ENCODE measurements around the gene KCNIP3. TPM values are rescaled to one million over a fixed set of nuclear protein-coding genes. Genes with fewer than 3 reads are reported as not detected.
A peak's percentile ranks its signal among the peaks of the same experiment; 100 is the strongest.
"Not testable (repeated sequence)": the region's sequence is repeated elsewhere in the genome, so short reads cannot be mapped to it uniquely, and the experiment has no call there.

KCNIP3 gene
- total RNA-seq, result not detected

- Mint-ChIP-seq H3K4me1 (no peaks in the 10 kb centered on the region), H3K27me3 (no peaks in the 10 kb centered on the region), H3K9me3 (peaks cover under 1% of the 10 kb centered on the region), H3K27ac (no peak within 1 kb of the TSS), H3K4me3 (no peak within 1 kb of the TSS), H3K36me3 (ENCODE audit: low read depth) (no peaks in the 10 kb centered on the region)
- no peak for DNase-seq
- CTCF ChIA-PET, result no interaction called here
- POLR2A ChIA-PET, result no interaction called here
Measured at GRCh38 chr2:95296880-95297487, at the start of gene KCNIP3. Gene KCNIP3 (plus strand): TSS chr2:95297347. CDS start chr2:95297439, 92 bp downstream.

GRCh38 chr2:95258271-95258670 lies 38.9 kb upstream of the KCNIP3 start:
- no peak for DNase-seq
- ChIA-PET CTCF (no interaction called here), POLR2A (no interaction called here)
- Mint-ChIP-seq H3K27ac (no peak overlapping the region), H3K4me1 (no peaks in the 10 kb centered on the region), H3K27me3 (no peaks in the 10 kb centered on the region), H3K36me3 (ENCODE audit: low read depth) (peaks cover 2% of the 10 kb centered on the region), H3K4me3 (no peak overlapping the region), H3K9me3 (peaks cover 22% of the 10 kb centered on the region)

GRCh38 chr2:95260028-95261023 lies 36.8 kb upstream of the KCNIP3 start:
- Mint-ChIP-seq H3K27ac (no peak overlapping the region), H3K36me3 (ENCODE audit: low read depth) (peaks cover 2% of the 10 kb centered on the region)
- CTCF ChIA-PET, result no interaction called here

GRCh38 chr2:95261602-95262001 lies 35.5 kb upstream of the KCNIP3 start:
- H3K9me3 Mint-ChIP-seq, result peaks cover 19% of the 10 kb centered on the region
- H3K4me3 Mint-ChIP-seq, result no peak overlapping the region
- DNase-seq, result peak; percentile 11
- no peaks in the 10 kb centered on the region for H3K4me1 Mint-ChIP-seq
- H3K27ac Mint-ChIP-seq, result no peak overlapping the region
- H3K27me3 Mint-ChIP-seq, result no peaks in the 10 kb centered on the region
- ChIA-PET POLR2A (no interaction called here), CTCF (no interaction called here)
- peaks cover 2% of the 10 kb centered on the region for H3K36me3 Mint-ChIP-seq (ENCODE audit: low read depth)

More at GRCh38 chr2:95260028-95261023, 36.8 kb upstream of the KCNIP3 start:
- Mint-ChIP-seq H3K4me3 (no peak overlapping the region), H3K9me3 (peaks cover 22% of the 10 kb centered on the region), H3K4me1 (no peaks in the 10 kb centered on the region), H3K27me3 (no peaks in the 10 kb centered on the region)
- POLR2A ChIA-PET, result no interaction called here
- DNase-seq, result no peak

- Mint-ChIP-seq H3K9me3 (peaks cover 17% of the 10 kb centered on the region), H3K4me3 (no peak overlapping the region), H3K27ac (no peak overlapping the region), H3K36me3 (ENCODE audit: low read depth) (peaks cover 2% of the 10 kb centered on the region), H3K4me1 (no peaks in the 10 kb centered on the region), H3K27me3 (no peaks in the 10 kb centered on the region)
- DNase-seq, result no peak
- POLR2A ChIA-PET, result no interaction called here
- CTCF ChIA-PET, result no interaction called here
Measured at GRCh38 chr2:95262896-95263542, 34.1 kb upstream of the KCNIP3 start.

- POLR2A ChIA-PET, result no interaction called here
- Mint-ChIP-seq H3K4me3 (no peak overlapping the region), H3K9me3 (peaks cover 4% of the 10 kb centered on the region), H3K4me1 (no peaks in the 10 kb centered on the region), H3K27me3 (no peaks in the 10 kb centered on the region), H3K27ac (no peak overlapping the region), H3K36me3 (ENCODE audit: low read depth) (peaks cover 2% of the 10 kb centered on the region)
- DNase-seq, result no peak
- CTCF ChIA-PET, result no interaction called here
Measured at GRCh38 chr2:95264624-95265023, 32.5 kb upstream of the KCNIP3 start.

- H3K27ac Mint-ChIP-seq, result no peak overlapping the region
- peaks cover 2% of the 10 kb centered on the region for H3K9me3 Mint-ChIP-seq
- H3K27me3 Mint-ChIP-seq, result no peaks in the 10 kb centered on the region
- H3K36me3 Mint-ChIP-seq (ENCODE audit: low read depth), result peaks cover 2% of the 10 kb centered on the region
- ChIA-PET POLR2A (no interaction called here), CTCF (no interaction called here)
- H3K4me3 Mint-ChIP-seq, result no peak overlapping the region
- DNase-seq, result peak; percentile 7
- H3K4me1 Mint-ChIP-seq, result no peaks in the 10 kb centered on the region
Measured at GRCh38 chr2:95265182-95265581, 32.0 kb upstream of the KCNIP3 start.

- Mint-ChIP-seq H3K4me1 (no peaks in the 10 kb centered on the region), H3K27me3 (no peaks in the 10 kb centered on the region), H3K4me3 (no peak overlapping the region), H3K9me3 (no peaks in the 10 kb centered on the region), H3K36me3 (ENCODE audit: low read depth) (no peaks in the 10 kb centered on the region), H3K27ac (no peak overlapping the region)
- CTCF ChIA-PET, result no interaction called here
- no peak for DNase-seq
- POLR2A ChIA-PET, result no interaction called here
Measured at GRCh38 chr2:95266781-95267430, 30.2 kb upstream of the KCNIP3 start.

- no peaks in the 10 kb centered on the region for H3K4me1 Mint-ChIP-seq
- no peak overlapping the region for H3K27ac Mint-ChIP-seq
- CTCF ChIA-PET, result no interaction called here
- POLR2A ChIA-PET, result no interaction called here
- H3K4me3 Mint-ChIP-seq, result no peak overlapping the region
- no peaks in the 10 kb centered on the region for H3K36me3 Mint-ChIP-seq (ENCODE audit: low read depth)
- no peaks in the 10 kb centered on the region for H3K9me3 Mint-ChIP-seq
- DNase-seq, result no peak
- no peaks in the 10 kb centered on the region for H3K27me3 Mint-ChIP-seq
Measured at GRCh38 chr2:95267458-95268210, 29.5 kb upstream of the KCNIP3 start.

- Mint-ChIP-seq H3K9me3 (no peaks in the 10 kb centered on the region), H3K27ac (no peak overlapping the region), H3K36me3 (ENCODE audit: low read depth) (no peaks in the 10 kb centered on the region), H3K4me3 (no peak overlapping the region), H3K27me3 (no peaks in the 10 kb centered on the region), H3K4me1 (no peaks in the 10 kb centered on the region)
- POLR2A ChIA-PET, result no interaction called here
- DNase-seq, result peak; percentile 13
- CTCF ChIA-PET, result no interaction called here
Measured at GRCh38 chr2:95268211-95269035, 28.7 kb upstream of the KCNIP3 start.

- no peaks in the 10 kb centered on the region for H3K9me3 Mint-ChIP-seq
- DNase-seq, result no peak
- H3K27ac Mint-ChIP-seq, result no peak overlapping the region
- H3K27me3 Mint-ChIP-seq, result no peaks in the 10 kb centered on the region
- POLR2A ChIA-PET, result no interaction called here
- H3K36me3 Mint-ChIP-seq (ENCODE audit: low read depth), result no peaks in the 10 kb centered on the region
- H3K4me3 Mint-ChIP-seq, result no peak overlapping the region
- CTCF ChIA-PET, result no interaction called here
- H3K4me1 Mint-ChIP-seq, result no peaks in the 10 kb centered on the region
Measured at GRCh38 chr2:95269036-95269680, 28.0 kb upstream of the KCNIP3 start.

- H3K27ac Mint-ChIP-seq; DNase-seq; H3K9me3 Mint-ChIP-seq; CTCF ChIA-PET; H3K4me3 Mint-ChIP-seq; H3K36me3 Mint-ChIP-seq (ENCODE audit: low read depth); POLR2A ChIA-PET; H3K27me3 Mint-ChIP-seq; H3K4me1 Mint-ChIP-seq: not testable (repeated sequence)
Measured at GRCh38 chr2:95269745-95270144, 27.4 kb upstream of the KCNIP3 start.

All from activated CD4-positive, alpha-beta memory T cell treated with anti-CD3 and anti-CD28 coated beads, Interleukin-2, amount 10 ng/mL, durations not matched to agents 7 days and 5 days (primary cell).